Putamen (tissue), 1 donor: ENCODE results near the gene DUX4.
"Not testable (repeated sequence)": the region's sequence is repeated elsewhere in the genome, so short reads cannot be mapped to it uniquely, and the experiment has no call there.

ENCODE experiments used
- DNase-seq: peaks from one replicate; pipeline ENCODE4 v3.0.0-alpha.2; 2016; ENCODE audit warnings: low spot score

DUX4 gene

GRCh38 chr4:190173428-190173827 is at the start of gene DUX4:
DUX4 (plus strand) TSS chr4:190173774; CDS start chr4:190173774, 0 bp downstream.
- not testable (repeated sequence) for DNase-seq

GRCh38 chr4:190175436-190175835 is 1.9 kb downstream of the DUX4 start:
- not testable (repeated sequence) for DNase-seq

- DNase-seq: not testable (repeated sequence)
These were observed 4.4 kb downstream of the DUX4 start for GRCh38 chr4:190177727-190178605.

- DNase-seq: not testable (repeated sequence)
These were observed 5.0 kb downstream of the DUX4 start for GRCh38 chr4:190178606-190178990.

- not testable (repeated sequence) for DNase-seq
These were observed 5.6 kb downstream of the DUX4 start for GRCh38 chr4:190179030-190179739.

GRCh38 chr4:190179740-190180094 is 6.1 kb downstream of the DUX4 start:
- not testable (repeated sequence) for DNase-seq

GRCh38 chr4:190180947-190181346 is 7.4 kb downstream of the DUX4 start:
- DNase-seq: not testable (repeated sequence)

GRCh38 chr4:190181481-190182100 is 8.0 kb downstream of the DUX4 start:
- DNase-seq: not testable (repeated sequence)

GRCh38 chr4:190203510-190203909 is 29.9 kb downstream of the DUX4 start:
- not testable (repeated sequence) for DNase-seq
